GM10266 (cell line): ENCODE data around the gene UNC5B.

Experiments used
- DNase-seq: peaks from one replicate; pipeline ENCODE4 v3.0.0; 2012; ENCODE audit errors: extremely low spot score
- CTCF ChIP-seq: IDR thresholded peaks from 2 replicates; pipeline ENCODE4 v1.5.1; 2012; ENCODE audit warnings: mild to moderate bottlenecking, low read depth; ENCODE audit not compliant: control insufficient read depth, insufficient read depth; ENCODE audit errors: missing control alignments

Gene UNC5B

GRCh38 chr10:71241830-71242621 lies 29.7 kb downstream of the UNC5B start:
- TF ChIP-seq CTCF = no peak
- no peak for DNase-seq

GRCh38 chr10:71242622-71243009 lies 30.2 kb downstream of the UNC5B start:
- no peak for TF ChIP-seq CTCF
- DNase-seq = no peak

- TF ChIP-seq CTCF = no peak
- DNase-seq = no peak
Observed at GRCh38 chr10:71243756-71244395, 31.5 kb downstream of the UNC5B start.

GRCh38 chr10:71244431-71245419 lies 32.4 kb downstream of the UNC5B start:
- DNase-seq = no peak
- no peak for TF ChIP-seq CTCF

GRCh38 chr10:71245420-71246325 lies 33.3 kb downstream of the UNC5B start:
- TF ChIP-seq CTCF = no peak
- DNase-seq = no peak

GRCh38 chr10:71246591-71247413 lies 34.4 kb downstream of the UNC5B start:
- TF ChIP-seq CTCF = no peak
- no peak for DNase-seq
